ENCODE data around the gene SYT15B.
"Not testable (repeated sequence)": the region's sequence is repeated elsewhere in the genome, so short reads cannot be mapped to it uniquely, and the experiment has no call there.

Gene SYT15B

DNA sequence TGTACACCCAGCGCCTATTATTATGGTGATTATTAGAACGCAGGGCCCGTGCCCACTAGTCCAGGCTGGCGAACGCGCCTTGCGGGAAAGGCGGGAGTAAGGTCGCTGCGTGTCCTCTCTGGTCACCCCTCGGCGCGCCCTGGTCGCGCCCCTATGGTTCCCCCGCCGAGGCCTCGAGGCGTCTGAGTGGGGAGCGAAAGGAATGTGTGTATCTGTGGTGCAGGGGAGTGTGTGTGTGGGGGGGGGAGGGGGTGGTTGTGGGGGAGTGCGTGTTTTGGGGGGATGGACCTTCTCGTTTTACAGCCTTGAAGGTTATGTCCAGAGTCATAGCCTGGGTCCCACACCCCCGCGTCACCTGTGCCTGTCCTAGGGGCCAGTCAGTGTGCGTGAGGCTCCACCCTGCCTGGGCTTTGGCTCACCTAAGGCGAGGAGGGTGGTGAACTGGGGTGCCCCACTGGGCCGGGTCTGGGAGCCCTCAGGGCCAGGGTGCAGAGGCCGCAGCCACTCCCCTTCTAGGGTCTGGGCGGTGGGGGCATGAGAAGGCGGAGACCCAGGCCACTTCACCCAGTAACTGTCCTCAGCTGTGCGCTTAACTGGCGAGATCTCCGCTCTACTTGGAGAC is at the start of gene SYT15B:
Gene SYT15B, minus strand, starts transcription at position 39 of the 622 bp plus-strand sequence. CDS start 952 bp downstream, outside the sequence.
- DNase-seq: not testable (repeated sequence)

DNA sequence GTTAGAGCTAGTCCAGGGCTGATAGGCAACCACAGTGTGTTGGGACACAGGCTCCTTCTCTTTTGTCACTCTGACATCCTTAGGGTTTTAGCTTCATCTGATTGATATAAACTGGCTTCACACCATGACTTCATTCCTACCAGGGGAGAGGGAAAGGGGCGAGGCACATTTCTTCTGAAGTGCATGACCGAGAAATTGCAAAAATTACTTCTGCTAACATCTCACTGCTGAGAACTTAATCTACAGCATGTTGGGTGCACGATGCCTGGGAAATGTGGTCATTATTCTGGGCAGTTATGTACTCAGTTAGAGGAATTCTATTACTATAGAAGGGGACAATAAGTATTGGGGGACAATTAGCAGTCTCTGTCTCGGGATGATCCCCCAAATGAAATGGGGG is 16.2 kb upstream of the SYT15B start:
- DNase-seq: not testable (repeated sequence)

DNA sequence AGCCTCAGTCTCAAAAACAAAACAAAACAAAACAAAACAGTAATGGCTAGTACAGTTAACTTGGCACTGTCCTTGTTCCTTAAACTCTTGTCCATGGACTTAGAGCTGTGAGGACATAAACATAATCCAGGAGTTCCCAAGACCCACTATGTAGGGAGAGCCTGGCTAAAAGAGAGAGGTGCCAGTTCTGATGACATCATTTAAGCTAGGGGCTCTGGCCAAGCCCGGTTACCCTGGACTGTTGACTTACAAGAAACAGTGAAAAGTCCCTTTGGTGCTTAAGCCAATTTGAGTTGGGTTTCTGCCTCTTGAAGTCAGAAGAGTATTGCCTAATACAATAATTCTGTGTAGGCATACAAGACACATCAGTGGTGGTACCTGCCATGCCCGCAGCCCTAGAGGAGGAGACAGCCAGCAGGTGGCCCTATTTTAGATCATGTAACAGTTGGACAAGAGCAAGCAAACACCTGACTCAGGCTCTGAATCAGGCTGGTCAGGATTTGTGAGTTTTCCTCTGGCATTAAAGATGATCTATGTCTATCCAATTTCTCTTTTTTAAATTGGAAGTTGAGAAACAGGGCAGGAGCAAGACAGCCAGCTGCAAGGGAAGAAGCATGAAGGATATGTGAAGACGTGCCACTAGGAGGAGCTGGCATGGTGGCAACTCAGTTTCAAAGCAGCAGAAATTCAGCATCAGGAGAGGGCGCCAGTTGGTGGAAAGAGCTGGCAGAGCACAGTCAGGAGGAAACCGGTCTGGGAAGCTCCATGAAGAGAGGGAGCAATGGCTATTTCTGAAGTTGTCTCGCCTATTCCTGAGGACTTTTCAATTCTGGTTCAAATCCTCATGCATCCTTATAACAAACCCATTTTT is 12.2 kb upstream of the SYT15B start:
- peak; percentile 1 for DNase-seq

DNA sequence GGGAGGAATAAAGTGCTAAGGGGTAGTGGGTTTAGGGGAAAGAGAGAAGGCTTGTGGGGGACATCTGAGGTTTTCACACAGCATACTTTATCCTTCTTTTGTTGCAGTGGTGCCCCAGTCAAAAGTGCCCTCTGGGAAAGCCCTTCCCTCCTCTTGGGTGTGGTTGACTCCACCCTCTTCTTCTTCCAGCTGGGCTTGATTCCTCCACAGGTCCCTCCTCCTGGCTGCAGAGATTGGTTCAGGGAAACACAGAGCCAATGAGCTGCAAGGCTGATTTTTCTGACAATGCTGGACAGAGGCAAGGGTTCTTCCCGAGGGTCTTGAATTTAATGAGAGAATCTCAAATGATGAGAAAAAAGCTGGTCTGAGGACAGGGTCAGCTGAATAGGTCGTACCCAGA is 7.4 kb upstream of the SYT15B start:
- DNase-seq: not testable (repeated sequence)

DNA sequence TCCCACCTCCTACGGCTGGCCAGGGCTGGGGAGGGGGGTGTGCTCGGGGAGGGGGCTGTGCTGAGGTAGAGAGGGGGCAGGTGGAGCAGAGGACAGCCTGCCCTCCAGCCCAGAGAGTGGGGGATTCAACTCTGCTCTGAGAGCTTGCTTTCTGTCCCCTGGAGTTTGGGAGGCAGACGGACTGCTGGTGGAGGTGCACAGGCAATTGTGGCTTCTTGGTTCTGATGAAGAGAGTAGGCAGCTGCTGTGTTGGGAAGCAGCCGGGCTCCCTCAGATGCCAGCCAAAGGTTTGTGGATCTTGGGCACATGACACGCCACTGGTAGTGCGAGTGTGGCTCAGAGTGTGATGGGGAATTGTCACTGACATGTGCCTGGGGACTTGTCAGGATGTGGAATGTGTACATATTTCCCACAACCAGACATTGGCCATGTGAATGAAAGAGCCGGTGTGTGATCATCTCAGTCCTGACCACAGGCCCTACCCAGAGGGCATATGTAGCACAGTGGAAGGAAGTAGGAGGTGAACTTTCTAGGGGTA is 5.3 kb upstream of the SYT15B start:
- not testable (repeated sequence) for DNase-seq

DNA sequence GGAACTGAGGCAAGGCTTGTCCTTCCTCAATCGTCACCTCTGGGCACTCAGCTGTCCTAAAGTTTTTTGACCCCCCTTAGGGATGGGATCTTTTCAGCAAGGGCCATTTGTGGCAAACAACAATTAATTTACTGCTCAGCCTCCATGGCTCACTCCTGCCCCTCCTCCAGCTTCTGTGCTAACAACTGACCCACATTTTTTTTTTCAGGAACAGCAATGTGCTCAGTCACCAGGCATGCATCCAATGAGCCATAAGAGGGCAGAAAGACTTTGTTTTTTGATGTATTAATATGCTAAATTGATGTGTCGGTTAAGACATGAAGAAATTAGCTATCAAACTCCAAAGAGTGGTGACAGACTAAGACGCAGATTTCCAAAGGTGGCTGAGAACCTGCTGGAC is 4.7 kb upstream of the SYT15B start:
- not testable (repeated sequence) for DNase-seq

DNA sequence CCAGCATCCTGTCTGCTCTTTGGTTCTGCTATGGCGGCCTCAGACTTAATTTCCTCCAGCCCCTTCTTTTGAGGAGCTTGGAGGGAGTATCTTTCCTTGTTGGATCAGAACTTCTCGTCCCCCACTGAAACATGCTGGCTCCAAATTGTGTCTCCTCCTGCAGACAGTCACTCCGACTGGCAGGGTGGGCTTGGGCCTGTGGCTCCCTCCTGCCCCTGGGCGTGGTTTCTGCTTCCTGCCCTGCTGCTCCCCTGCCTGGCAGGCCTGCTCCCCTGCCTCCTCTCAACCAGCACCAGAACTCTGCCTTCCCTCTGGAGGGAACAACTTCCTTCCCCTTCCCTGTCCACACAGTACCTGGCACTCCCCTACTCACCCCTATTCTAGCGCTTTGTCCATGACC is 3.8 kb upstream of the SYT15B start:
- DNase-seq: not testable (repeated sequence)

DNA sequence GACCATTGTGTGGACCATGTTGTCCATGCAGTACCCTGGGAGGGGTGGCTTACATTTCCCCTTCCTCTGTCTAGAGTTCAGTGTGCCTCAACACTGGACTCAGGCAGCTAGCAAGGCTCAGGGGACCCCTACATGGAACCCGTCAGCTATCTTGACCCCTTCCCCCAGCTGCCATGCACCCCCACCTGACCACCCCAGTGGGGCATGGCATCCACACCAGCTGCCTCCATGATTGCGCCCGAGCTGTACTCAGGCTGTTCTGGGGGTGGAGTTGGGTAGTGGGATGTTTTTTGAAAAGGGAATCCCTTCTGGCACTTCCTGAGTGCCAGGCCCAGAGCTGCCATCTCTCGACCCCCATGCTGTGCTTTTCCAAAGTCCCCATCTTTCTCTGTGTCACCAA is 1.8 kb upstream of the SYT15B start:
- DNase-seq: not testable (repeated sequence)

DNA sequence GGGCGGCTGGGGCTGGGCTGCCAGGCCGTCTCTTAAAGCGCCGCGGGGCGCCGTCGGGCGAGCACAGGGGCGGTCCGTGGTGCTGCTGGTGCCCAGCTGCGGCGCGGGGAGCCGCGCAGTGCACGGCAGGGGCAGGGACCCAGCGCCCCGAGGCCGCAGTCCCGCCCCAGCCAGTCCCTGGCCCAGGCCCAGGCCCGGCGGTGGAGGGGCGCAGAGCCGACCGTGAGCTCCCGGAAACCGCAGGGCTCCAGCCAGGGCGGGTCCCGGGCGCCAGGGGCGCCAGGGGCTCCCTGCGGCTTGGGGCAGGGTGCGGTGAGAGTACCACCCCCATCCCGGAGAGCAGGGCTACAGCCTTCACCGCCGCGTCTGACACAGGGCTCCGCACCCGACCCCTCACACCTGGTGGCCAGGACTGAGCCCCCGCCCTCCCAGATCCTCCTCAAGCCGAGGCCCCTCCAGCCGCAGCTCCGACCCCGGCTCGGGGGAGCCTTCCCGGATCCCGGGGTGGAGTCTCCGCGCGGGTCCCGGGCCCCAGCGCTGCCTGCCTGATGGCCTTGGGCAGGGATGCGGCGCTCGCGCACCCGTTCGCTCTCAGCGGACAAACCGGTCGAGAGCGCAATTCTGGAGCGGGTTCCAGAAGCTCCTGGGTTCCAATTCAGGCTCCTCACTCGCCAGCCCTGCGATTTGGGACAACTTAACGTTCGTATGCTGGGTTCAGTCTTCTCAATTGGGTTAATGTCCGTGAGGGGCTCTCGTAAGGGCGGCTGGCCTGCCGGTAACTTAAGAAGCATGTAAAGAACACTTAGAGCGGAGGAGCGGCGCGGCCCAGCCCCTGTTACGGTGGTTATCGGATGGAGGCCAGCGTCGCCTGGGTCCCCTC is 478 bp downstream of the SYT15B start:
- DNase-seq: not testable (repeated sequence)

DNA sequence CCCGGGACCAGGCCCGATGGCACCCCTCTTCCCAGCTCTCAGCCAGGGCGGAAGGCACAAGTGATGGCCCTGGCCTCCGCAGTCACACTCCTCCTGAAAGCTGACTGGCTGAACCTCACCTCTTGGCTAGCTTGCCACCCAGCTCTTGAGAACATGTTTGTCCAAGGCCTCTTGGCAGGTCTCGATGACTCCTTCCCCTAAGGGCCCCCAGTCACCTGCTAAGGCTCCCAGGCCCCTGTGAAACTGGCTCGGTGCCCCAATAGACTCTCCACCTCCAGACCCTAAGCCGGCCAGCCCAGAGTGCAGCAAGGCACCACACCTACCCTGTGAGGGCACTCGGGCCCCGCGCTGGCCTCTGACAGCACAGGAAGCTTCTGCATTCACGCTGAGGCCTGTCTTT is 4.5 kb downstream of the SYT15B start:
- not testable (repeated sequence) for DNase-seq

DNA sequence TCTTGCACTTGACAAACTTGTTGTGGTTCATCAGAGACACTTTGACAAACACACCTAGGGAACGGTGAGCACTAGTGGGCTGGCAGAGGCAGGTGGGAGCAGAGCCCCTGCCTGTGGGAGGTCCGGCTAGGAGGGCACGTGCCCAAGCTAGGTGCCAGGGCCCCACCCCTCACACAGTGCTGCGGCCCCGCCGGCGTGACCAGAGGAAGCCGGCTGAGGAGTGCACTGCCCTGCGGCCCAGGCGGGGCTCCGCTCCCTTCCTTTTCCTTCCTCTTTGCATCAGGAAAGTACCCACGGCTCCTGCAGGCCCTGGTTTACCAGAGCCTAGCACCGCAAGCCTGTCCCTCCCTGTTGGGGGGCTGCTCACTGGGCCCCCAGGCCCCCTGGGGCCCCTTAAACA is 7.2 kb downstream of the SYT15B start:
- DNase-seq: not testable (repeated sequence)

DNA sequence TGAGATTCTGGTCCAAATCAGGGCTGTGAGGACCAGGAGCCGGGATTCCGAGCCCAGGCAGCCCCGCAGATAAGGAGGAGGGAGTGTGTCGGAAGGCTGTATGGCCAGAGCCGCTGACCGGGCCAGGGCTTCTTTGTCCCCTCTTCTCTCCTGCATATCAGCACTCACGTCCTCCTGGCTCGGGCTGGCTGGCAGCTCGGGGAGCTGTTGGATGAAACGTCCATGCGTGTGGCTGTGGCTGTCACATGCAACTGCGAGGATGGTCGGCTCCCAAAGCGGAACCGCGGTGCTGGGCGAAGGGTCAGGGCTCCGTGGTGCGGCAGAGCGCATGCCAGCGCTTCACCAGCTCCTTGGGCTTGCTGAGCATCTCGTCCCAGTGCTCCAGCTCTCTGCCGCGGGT is 9.5 kb downstream of the SYT15B start:
- not testable (repeated sequence) for DNase-seq

DNA sequence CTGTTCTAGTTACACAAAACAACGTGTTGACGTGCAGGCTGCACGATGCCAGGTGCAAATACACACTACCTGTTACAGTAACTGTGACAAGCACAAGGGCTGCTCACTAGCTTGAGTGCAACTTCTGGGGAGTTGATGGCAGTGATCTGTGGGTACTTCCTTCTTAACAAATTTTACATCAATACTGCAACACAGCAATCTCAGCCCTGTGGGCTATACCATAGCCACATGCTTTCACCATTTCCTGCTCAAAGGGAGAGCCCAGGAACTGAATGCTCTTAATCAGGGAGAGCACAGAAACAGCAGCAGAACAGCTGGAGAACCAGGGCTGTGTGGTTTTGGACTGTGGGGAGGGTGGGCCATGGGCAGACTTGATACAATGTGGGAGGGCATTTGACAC is 10.2 kb downstream of the SYT15B start:
- not testable (repeated sequence) for DNase-seq

DNA sequence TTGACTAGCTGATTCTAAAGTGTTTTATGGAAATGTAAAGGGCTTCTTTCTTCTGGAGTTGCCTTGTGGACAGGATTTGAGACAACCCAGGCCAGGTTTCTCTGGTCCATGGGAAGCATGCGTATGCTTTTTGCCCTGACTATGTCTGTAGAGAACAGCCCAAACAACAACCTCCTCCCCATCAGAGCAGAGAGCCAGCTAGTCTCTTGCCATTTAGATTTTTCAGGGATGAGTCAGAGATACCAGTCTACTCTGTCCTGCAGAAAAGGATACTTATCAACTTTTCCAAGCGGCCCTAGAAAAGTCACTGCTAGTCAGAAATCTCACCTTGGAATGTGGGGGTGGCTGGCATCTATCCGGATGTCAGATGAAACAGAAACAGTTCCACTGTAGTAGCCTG is 11.6 kb downstream of the SYT15B start:
- not testable (repeated sequence) for DNase-seq

DNA sequence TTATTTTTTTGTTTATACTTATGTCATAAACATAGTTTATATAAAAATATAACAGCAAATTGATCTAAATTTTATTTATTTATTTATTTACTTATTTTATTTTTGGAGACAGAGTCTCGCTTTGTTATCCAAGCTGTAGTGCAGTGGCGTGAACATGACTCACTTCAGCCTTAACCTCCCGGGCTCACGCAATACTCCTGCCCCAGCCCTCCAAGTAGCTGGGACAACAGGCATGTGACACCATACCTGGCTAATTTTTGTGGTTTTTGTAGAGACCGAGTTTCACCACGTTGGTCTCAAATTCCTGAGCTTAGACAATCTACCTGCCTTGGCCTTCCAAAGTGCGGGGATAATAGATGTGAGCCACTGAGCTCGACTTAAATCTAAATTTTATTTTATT is 13.0 kb downstream of the SYT15B start:
- DNase-seq: not testable (repeated sequence)

DNA sequence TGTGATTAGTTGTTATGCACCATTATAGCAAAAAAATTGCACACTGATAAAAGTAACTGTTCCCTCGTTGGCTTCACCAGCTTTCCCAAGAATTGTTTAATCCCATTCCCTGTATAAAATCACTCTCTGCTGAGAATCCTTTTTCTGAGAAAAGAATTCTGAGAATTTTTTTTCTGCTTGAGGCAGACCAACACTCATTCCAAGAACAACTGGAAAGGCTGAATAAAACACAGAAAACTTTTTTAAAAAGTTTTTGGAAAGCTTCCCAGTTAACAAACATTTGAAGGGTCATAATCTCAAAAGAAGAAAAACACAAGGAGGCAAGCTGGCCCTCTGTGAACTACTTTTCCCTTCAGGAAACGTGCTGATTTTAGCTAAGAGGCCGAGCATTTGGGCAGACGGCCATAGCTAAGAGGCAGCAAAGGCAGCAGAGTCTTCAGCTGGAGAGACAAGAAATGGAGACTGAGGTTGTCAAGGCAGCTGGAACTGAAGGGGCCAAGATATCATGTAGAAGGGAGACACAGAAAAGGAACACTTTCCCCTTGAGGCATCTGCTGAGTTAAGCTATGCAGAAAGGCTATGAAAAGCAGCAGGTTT is 16.5 kb downstream of the SYT15B start:
- not testable (repeated sequence) for DNase-seq

DNA sequence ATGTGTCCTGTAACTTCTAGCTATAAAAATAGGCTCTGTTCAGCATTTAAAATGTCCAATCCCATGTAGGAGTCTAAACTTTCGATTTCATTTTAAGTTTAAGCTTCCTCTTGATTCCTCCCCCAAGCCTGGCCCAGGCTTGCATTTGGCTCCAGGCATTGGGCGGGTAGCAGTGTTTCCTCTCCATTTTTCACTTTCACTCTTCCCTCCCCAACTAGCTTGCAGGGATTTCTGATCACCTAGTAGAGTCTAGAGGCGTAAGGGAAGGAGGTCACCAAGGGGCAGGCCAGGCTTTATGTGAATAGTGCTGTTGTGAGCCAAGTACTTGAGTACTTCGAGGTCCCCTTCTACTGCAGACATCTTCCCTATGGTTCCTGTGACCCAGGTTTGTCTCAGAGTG is 18.5 kb downstream of the SYT15B start:
- DNase-seq: not testable (repeated sequence)

DNA sequence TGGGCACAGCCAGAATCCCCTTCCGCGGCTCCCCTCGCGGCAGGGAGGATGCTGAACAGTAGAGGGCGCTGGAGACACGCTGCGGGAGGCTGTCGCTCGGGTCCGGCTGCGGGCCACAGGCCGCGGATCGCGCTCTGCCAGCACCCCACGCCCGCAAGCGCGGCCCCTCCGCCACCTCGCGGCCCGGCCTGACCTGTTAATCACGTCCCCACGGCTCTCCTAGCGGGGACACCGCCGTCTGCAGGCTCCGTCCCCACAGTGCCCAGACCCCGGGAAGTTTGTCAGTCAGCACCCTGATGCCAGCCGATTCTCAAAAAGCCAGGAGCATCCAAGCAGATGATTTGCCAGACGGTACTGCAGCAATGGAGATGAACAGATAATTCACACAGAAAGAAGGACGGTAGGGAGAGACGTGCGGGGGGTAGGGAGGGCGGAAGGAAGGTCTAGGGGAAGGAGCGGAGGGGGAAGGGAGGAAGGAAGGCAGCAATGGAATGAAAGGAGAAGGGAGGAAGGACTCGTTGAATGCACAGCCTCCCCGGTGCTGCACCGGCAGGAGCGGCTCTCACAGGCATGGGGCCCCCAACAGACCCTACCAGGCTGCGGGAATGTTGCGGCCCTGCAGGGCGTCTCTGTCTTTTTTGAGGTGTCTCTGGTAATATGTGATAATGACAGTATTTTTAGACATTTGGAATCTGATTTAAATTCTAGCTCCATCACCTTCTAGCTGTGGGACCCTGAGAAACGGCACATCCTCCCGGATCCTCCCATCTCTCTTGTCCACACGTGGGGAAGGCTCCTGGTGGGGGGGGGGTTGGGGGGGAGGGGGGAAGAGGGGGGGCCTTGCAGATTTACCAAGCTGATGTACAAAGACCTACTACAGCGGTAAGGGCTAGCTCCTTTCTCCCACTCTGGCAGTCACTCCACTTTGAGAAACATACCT is 19.5 kb downstream of the SYT15B start:
- DNase-seq: peak; percentile 2

DNA sequence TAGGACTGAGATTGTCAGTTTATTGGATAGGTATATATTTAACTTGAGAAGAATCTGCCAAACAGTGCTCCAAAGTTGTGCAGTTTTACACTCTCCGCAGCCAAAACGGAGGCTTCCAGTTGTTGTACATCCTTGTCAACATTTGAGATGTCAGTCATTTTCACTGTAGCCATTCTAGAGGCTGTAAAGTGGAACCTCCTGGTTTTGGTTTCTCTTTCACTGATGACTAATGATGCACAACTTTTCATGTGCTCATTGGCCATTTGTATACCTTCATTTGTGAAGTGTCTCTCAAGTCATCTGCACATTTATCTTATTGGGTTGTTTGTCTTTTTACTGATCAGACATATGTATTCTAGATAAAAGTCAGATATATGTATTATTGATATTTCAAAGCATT is 22.5 kb downstream of the SYT15B start:
- DNase-seq: not testable (repeated sequence)

DNA sequence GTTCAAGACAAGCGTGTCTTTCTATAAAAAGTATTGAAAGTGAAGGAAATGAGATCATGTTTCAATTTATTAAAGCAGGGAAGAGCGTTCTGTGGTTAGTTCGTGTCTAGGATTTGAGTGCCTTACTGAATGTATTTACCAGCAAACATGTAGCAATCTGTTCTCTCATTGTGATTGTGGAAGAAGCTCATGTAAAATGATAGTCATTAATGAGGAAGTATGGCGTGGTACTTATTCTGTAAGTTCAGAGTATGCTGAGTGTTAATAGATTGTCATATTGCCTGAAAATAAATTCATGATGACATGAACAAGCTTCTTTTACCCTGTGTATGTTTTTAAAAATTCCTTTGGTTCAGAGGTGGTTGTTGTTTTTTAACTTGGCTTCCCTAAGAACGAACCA is 32.5 kb downstream of the SYT15B start:
- DNase-seq: not testable (repeated sequence)

DNA sequence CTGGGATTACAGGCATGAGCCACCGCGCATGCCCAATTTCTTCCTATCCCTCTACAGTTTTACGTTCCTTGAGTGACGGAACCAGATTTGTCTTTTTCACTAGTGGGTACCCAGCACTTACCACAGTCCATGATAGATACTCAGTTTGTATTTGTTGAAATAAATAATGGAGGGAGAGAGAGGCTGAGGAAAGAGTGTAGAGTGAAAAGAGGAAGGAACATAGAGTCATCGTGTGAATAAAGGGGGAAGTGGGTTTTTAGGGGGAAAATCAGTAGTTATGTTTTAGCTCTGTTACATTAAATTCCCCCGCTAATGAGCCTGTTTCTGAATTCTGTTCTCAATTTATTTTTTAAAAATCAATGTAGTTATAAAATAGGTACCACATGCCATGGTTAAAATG is 37.7 kb downstream of the SYT15B start:
- DNase-seq: not testable (repeated sequence)

All from CD4-positive, alpha-beta T cell treated with Interleukin-6 for 4 hours (primary cell).